DND-41 (cell line): ENCODE measurements around the gene TBX2.

Experiments
- CTCF ChIP-seq: IDR thresholded peaks from 2 replicates; pipeline ENCODE4 v1.5.1; 2012; ENCODE audit warnings: borderline replicate concordance, low read length, moderate library complexity, mild to moderate bottlenecking; ENCODE audit not compliant: poor library complexity, severe bottlenecking; ENCODE audit errors: extremely low read depth
- EZH2 ChIP-seq: IDR thresholded peaks from 3 replicates; pipeline ENCODE4 v1.6.1; 2012; ENCODE audit warnings: borderline replicate concordance, low read depth, mild to moderate bottlenecking, moderate library complexity, low read length, inconsistent platforms; ENCODE audit not compliant: severe bottlenecking

- TF ChIP-seq CTCF, result no peak
- TF ChIP-seq EZH2, result no peak
Measured at GRCh38 chr17:61411261-61412142, 11.9 kb downstream of the TBX2 start.
